ENCODE results near the gene LCN10. TPM values are rescaled to one million over a fixed set of nuclear protein-coding genes. Genes with fewer than 3 reads are reported as not detected.

The LCN10 gene
- total RNA-seq, 2 donors from 2014 or later = 9.3 to 20.1 TPM

Small RNAs within 50 kb of the gene (microRNA-seq; reads per million reads assigned to microRNA genes)
- 0 reads per million in 2 donors for gene MIR6722

Other genes starting within 250 kb of the LCN10 start
- gene NOTCH1, start 196.9 kb downstream of the LCN10 start, total RNA-seq = 10 to 100 TPM; 22.7 to 36.0 TPM
- 100 to 1,000 TPM in 1 of 2 donors, 10 to 100 TPM in 1; 86.6 to 138 TPM for gene EGFL7, start 80.0 kb downstream of the LCN10 start, total RNA-seq
- gene AGPAT2, start 55.5 kb downstream of the LCN10 start, total RNA-seq = 100 to 1,000 TPM; 154 TPM
- gene DIPK1B, start 30.4 kb downstream of the LCN10 start, total RNA-seq = 10 to 100 TPM; 23.2 to 35.2 TPM
- 10 to 100 TPM; 18.2 to 51.8 TPM for gene LCN6, start 5.6 kb upstream of the LCN10 start, total RNA-seq
- not detected for gene LCN8, start 15.3 kb upstream of the LCN10 start, total RNA-seq
- gene LCN15, start 21.6 kb upstream of the LCN10 start, total RNA-seq = 1 to 10 TPM in 1 of 2 donors, under 1 TPM in 1; 0.41 to 1.1 TPM
- 10 to 100 TPM; 81.1 to 85.7 TPM for gene TMEM141, start 48.4 kb upstream of the LCN10 start, total RNA-seq
- 1 to 10 TPM; 1.1 to 1.6 TPM for gene CCDC183, start 53.4 kb upstream of the LCN10 start, total RNA-seq
- 10 to 100 TPM; 61.6 to 71.4 TPM for gene RABL6, start 65.0 kb upstream of the LCN10 start, total RNA-seq
- gene AJM1, start 99.5 kb upstream of the LCN10 start, total RNA-seq = 1 to 10 TPM; 5.0 to 9.6 TPM
- gene PHPT1, start 106.5 kb upstream of the LCN10 start, total RNA-seq = 100 to 1,000 TPM; 184 to 189 TPM
- gene MAMDC4, start 109.4 kb upstream of the LCN10 start, total RNA-seq = 1 to 10 TPM; 3.7 to 8.4 TPM
- gene EDF1, start 123.4 kb upstream of the LCN10 start, total RNA-seq = 100 to 1,000 TPM; 296 to 304 TPM
- 10 to 100 TPM in 1 of 2 donors, 1 to 10 TPM in 1; 8.8 to 11.8 TPM for gene TRAF2, start 143.6 kb upstream of the LCN10 start, total RNA-seq
- 100 to 1,000 TPM in 1 of 2 donors, 10 to 100 TPM in 1; 98.4 to 130 TPM for gene FBXW5, start 201.8 kb upstream of the LCN10 start, total RNA-seq
- 1 to 10 TPM in 1 of 2 donors, under 1 TPM in 1; 0.88 to 3.5 TPM for gene C8G, start 202.3 kb upstream of the LCN10 start, total RNA-seq
- 10 to 100 TPM in 1 of 2 donors, 1 to 10 TPM in 1; 7.0 to 11.9 TPM for gene LCN12, start 209.3 kb upstream of the LCN10 start, total RNA-seq
- gene PTGDS, start 234.6 kb upstream of the LCN10 start, total RNA-seq = 1,000 to 10,000 TPM; 3,329 to 4,014 TPM
- gene LCNL1, start 240.1 kb upstream of the LCN10 start, total RNA-seq = 1 to 10 TPM; 6.4 to 9.6 TPM
- gene PAXX, start 249.5 kb upstream of the LCN10 start, total RNA-seq = 10 to 100 TPM; 25.4 to 30.2 TPM